GM21825 (cell line): Measurements from ENCODE around the gene CR1.
"Not testable (repeated sequence)": the region's sequence is repeated elsewhere in the genome, so short reads cannot be mapped to it uniquely, and the experiment has no call there.

ENCODE experiments used
- ATAC-seq: cut with Tn5 transposase; IDR thresholded peaks from one replicate; pipeline ENCODE4 v1.9.1; 2021; ENCODE audit warnings: mild to moderate bottlenecking, moderate library complexity; ENCODE audit not compliant: unreplicated experiment

Gene CR1

DNA sequence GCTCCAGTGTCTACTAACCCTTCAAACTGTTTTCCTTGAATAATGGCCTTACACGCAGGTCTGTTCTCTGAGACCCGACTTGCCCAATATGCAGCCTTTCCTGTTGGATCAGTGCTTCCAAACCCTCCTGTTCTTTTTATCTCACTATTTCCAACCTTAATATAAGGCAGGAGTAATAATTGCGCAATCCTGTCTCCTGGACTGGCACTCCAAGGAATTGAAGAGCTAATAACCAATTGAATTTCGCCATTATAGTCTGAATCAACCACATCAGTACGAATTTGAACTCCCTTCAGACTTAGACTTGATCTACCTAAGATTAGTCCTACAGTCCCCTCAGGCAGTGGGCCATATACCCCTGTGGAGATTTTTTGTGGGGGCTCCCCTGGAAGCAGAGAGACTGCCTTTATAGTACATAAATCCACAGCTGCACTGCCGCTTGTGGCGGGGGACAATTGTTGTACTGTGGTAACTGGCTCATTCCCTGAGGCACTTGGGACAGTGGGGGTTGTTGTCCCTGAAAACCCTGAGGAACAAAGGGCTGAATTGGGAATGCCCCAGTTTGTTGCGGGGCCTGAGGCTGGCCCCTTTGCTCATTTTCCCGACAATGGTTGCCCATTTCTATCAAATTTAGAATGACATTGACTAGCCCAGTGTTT lies 142.7 kb downstream of the CR1 start:
- not testable (repeated sequence) for ATAC-seq

DNA sequence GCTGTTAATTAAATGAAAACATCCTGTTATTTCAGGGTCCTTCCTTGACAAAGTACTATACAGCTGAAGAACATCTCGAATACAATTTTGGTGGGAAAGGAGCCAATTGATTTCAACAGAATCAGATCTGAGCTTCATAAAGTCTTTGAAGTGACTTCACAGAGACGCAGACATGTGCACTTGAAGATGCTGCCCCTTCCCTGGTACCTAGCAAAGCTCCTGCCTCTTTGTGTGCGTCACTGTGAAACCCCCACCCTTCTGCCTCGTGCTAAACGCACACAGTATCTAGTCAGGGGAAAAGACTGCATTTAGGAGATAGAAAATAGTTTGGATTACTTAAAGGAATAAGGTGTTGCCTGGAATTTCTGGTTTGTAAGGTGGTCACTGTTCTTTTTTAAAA lies 143.4 kb downstream of the CR1 start:
- ATAC-seq: not testable (repeated sequence)

DNA sequence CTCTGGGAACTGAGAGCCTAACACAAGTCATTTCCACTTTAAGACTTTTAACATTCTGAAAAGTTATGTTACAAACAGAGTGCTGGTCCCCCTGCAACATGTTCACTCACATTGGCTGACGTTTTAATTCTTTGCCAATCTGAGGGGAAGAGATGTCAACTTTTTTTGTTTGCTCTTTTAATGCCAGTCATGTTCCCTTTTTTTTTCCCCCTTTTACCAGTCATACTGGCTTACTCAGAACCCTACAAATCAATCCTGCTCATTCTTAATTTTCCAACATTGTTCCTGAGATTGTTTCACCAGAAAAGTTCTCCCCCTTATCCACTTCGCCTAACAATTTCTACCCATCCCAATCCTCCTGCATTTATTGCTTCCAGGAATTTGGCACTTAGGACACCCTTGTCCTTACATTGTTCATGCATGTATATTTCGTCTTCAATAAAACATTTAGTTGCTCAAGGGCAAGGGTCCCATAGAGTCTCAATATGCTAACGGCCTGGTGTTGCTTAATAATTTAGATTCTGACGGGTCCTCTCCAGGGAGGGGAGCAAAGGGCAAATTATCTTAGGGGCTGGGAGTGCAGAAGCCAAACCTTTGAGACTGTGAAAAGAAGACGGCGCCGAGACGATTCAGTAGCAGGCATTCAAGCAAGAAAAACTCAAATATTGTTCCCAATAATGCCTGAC lies 148.4 kb downstream of the CR1 start:
- no peak for ATAC-seq

DNA sequence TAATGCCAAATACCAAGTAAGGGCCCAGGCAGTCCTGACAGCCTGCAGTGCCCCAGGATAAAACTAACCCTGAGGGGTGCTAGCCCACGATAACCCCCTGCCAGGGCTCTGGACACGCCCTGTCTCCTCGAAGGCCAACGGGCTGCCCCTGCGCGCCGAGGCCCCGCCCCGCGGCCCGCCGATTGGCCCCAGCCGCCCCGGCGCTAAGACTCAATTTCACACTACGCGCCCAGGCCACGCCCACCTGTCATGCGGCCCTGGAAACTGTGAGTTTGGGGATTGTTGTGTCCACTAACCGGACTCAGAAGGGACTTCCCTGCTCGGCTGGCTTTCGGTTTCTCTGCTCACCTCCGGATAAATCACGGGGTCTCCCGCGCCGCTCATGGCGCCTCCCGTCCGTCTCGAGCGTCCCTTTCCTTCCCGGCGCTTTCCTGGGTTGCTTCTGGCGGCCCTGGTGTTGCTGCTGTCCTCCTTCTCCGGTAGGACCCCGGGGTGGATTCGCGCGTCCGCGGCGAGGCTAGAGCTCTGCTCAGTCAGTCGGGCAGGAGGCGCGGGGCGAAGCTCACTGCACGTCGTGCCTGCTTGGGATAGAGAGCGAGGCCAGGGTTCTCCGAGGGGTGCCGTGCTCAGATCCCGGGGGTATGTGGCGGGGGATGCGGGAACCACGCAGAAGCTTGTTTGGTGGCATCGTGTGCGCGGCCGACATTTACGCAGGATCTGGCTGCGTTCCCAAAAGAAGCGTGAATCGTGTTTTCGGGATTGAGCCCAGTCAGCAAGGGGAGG lies 149.1 kb downstream of the CR1 start, which contains the start of gene CR1L:
Gene CR1L (plus strand): TSS at position 282 of the 783 bp plus-strand sequence. CDS start 101 bp downstream, at position 383.
- peak; percentile 87 for ATAC-seq

DNA sequence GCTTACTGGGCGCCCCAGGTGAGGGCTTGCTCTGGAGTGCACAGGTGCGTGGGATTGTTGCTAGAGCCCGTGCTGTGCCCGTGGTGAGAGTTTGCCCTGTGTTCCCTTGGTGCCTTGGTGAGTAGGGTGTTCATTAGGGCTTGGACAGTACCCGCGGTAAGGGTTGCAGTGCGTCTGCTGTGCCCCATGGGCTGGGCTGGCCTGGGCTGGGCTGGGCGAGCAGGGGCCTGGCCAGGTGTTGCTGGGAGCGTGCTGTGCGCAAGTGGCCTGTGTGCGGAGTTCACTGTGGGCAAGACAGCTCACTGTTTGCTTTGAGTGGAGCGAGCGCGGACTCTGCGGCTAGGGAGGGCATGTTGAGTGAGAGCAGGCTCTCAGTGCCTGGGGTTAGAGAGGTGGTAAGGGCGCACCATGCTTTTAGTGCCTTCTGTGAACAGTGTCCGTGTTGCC lies 149.7 kb downstream of the CR1 start:
- ATAC-seq: no peak

DNA sequence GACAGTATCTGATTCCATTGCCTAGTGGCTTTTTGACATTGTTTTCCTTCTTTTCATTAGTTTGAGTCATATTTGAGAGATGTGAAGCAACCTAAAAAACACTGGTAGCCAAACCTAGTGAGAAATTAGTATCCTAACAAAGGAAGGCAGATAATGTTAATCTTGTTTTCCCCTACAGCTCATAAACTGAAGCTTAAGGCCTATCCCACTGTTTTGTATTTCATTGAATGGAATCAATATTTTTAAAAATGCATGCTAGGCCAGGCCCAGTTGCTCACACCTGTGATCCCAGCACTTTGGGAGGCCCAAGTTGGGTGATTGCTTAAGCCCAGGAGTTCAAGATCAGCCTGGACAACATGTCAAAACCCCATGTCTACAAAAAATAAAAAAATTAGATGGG lies 150.2 kb downstream of the CR1 start:
- ATAC-seq: no peak

DNA sequence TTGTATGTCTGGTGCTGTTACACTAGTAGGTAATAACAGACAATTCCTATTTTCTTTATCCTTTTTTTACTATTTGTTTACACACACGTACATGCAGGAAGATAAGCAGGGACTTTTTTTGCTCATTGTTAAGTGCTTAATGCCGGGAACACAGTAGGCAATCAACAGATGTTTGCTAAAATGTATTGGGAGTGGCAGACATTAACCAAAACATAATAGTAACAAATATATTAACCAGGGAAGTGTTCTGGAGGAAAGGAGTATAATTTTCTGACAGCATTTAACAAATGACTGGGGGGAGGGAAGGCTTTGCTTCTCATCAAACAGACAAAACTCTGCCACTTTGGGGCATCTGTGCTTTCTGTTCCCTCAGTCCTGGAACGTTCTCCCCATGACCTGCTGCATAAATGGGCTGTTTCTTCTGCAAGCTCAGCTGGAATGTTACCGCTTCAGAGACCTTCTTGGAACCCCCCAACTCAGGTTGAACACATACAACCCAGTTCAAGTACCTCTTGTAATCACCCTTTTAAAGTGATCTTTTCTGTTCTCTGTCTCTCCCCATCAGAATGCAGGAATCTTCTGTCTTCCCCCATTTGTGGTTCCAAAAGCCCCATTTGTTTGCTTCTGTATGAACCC lies 151.1 kb downstream of the CR1 start:
- ATAC-seq: no peak

DNA sequence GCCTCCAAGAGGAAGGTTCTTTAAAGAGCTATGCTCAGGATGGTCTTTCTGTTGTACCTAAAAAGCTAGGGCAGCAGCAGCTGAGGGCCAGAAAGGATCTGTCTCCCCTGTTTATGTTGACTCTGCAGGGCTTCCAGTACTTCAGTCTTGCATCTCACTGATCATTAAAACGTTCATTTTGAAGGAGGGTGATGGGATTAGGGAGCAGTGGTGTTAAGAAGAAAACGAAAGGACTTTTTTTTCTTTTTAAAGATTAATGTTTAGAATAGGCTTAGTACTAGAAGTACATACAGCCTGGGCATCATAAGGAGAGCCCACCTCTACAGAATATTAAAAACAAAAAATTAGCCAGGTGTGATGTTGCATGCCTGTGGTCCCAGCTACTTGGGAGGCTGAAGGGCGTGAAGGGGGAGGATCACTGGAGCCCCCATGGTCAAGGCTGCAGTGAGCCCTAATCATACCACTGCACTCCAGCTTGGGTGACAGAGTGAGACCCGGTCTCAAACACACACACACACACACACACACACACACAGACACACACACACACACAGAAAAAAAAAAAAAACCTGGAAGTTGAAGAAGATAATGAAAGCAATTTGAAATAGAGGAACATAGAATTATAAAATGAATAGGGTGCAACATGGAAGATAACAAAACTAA lies 151.8 kb downstream of the CR1 start:
- ATAC-seq: no peak

DNA sequence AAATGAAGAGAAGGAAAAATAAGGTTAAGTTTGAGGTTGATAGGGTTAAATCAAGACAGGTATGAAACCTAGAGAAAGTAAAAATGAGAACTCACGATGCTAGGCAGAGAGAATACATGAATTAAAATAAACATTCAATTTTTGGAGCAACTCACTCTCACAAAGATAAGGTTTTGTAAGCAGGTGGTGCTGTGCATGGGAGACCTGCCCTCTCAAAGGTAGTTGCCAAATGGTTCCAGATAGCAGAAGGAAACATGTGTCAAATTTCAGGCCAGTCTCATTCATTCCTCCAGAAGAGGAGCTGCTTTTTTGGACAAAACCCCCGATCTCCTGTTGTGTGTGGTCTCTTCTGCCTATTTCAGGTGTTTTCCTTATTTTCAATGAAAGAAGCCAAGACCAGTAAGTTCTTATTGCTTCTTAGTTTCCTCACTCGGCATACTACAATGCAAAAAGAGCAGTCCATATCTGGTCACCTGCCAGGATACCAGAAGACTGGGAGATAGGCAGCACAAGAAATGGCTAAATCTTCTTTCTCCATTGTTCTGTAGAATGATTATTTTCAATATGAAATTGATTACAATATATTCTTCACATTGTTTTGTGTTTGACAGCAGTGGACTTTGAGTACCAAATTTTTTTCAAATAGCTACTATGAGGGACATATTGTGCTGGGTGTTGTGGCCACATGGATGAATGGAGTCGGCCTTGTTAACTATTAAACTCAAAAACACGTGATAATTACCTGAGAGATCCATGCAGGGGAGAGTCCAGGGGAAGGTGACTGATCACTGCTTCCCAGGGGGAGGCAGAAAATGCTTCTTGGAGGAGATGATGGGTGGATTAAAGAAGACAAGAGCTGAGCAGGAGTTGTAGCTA lies 152.6 kb downstream of the CR1 start:
- no peak for ATAC-seq

DNA sequence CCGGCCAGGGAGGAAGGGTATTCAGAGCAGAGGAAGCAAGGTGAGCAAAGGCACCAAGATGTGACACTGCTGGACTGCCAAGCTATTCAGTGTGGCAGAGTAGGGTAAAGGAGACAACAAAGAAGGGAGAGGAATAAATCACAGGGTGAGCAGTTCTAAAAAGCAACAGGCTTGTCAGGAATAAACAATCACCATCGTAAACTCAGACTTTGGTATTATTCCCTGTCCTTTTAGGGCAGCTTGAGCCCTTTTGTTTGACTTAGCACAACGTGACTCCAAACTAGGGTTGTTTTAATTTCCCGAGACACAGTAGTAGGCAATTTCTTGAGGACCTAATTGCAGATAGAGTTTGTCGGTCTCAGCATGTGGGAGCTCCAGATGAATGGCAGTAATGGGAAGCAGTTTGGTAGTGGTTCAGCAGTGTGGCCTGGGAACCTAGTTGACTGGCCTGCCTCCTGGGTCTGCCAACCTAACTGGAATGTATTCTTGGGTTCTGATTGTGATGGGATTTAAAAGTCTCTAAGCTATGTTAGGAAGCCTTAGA lies 153.3 kb downstream of the CR1 start:
- ATAC-seq: no peak

DNA sequence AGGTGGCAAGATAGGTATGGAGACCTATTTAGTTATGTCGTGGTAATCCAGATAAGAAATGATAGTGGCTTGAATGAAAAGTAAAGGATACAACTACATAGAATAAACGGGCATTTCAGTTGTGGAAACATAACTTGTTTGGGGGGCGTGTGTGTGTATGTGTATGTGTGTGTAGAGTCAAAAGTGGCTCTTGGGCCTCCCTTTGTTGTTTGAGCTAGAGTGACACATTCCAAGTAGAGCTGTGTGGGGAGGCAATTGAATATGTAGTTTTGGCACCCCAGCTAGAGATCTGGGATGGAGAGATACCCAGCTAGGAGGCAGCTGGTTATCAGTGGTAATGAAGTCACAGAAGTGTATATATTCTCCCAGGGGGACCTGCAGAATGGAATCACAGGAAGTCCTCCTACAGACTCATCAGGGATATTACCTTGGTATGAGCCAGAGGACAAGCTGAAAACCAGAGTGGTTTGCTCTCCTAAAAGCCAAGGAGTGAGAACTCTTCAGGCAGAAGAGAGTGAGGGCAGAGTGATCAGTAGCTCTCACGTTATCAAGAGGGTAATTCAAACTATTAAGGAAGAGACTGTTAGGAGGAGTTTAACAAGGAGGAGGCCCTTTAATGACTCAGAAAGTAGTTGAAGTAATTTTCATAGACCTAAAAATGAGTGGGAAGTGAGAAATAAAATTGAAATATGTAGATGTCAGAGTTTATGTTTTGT lies 154.1 kb downstream of the CR1 start:
- ATAC-seq: no peak

DNA sequence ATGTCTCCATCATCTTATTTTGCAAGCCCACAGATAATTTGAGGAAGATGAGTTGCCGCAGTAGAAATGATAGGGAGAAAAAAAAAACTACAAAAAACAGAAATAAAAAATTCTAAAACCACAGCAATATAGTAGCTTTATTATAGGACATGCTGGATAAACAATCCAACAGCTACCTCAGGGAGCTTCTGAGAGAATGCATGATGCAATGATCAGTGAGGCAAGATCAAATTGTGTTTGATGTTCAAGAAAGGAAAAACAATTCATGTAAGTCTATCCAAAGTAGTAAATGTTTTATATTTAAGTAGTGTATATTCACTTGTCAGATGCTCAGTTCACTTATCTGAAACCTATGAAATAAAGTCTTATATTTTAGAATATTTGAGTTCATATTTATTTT lies 155.6 kb downstream of the CR1 start:
- ATAC-seq: no peak

DNA sequence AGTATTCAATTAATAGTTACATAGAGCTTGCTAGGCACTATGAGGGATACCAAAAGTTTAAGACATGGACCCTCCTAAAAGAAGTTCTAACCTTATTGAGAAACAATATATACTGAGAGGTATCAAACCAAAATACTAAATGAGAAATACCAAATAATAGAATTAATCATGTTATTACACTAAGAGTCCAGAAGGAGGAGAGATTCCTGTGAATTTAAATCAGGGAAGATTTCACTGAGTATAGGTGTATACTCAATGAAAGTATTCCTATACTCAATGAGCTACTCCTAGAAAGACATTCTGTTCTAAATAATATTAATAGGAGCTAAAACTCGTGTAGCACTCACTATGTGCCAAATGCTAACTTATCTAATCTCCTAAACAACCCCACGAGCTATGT lies 158.4 kb downstream of the CR1 start:
- ATAC-seq: no peak

DNA sequence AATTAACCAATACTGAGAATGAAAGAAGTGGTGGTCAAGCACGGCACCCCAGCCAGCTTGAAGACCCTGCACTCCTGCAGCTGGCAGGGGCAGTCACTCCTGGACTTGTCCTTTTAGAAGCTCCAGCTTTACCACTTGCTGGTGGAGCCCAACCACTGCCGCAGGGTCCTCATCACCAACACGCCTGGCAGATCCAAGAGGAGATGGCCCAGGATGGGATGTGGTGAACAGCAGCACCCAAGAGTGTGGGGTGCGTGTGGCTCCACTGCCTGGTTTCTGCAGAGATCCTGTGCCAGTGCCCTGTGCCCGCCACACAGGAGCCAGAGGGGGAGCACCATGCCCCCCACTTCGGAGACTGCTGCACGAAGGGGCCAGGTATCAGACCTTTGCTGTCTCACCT lies 162.5 kb downstream of the CR1 start:
- ATAC-seq: no peak

DNA sequence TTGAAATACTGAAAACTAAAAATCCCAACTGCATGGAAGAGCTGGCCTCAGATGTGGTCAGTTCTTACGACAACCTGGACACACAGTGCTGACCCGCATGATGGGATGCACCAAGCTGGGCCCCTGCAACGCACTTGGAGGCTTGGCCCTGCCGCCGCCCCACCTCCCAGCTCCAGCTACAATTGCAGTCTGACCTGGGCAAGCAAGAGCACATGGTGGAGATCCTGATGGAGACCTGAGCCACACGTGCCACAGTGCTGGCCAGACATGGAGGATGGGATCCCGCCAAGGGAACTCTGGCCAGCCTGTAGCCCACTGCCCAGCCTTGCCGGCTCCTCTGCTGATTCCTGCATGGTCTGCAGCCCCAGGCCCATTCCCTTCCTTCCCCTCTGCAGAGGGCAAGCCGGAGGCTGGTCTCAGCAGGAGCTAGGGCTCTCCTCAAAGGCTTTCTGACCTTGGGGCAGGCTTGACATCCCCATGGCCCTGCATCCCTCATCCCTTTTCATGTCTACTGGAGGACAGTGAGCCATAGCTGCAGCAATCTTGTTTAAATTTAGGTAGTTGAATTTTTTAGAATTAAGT lies 163.0 kb downstream of the CR1 start:
- no peak for ATAC-seq

DNA sequence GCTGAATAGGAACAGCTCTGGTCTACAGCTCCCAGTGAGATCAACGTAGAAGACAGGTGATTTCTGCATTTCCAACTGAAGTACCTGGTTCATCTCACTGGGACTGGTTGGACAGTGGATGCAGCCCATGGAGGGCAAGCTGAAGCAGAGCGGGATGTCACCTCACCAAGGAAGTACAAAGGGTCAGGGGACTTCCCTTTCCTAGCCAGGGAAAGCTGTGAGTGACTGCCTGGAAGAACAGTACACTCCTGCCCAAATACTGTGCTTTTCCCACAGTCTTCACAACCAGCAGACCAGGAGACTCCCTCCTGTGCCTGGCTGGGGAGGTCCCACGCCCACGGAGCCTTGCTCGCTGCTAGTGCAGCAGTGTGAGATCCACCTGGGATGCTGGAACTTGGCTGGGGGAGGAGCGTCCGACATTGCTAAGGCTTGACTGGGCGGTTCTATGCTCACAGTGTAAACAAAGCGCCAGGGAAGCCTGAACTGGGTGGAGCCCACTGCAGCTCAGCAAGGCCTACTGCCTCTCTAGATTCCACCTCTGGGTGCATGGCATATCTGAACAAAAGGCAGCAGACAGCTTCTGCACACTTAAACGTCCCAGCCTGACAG lies 163.7 kb downstream of the CR1 start:
- ATAC-seq: no peak

DNA sequence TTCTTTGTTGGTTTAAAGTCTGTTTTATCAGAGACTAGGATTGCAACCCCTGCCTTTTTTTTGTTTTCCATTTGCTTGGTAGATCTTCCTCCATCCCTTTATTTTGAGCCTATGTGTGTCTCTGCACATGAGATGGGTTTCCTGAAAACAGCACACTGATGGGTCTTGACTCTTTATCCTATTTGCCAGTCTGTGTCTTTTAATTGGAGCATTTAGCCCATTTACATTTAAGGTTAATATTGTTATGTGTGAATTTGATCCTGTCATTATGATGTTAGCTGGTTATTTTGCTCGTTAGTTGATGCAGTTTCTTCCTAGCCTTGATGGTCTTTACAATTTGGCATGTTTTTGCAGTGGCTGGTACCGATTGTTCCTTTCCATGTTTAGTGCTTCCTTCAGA lies 165.5 kb downstream of the CR1 start:
- ATAC-seq: not testable (repeated sequence)

DNA sequence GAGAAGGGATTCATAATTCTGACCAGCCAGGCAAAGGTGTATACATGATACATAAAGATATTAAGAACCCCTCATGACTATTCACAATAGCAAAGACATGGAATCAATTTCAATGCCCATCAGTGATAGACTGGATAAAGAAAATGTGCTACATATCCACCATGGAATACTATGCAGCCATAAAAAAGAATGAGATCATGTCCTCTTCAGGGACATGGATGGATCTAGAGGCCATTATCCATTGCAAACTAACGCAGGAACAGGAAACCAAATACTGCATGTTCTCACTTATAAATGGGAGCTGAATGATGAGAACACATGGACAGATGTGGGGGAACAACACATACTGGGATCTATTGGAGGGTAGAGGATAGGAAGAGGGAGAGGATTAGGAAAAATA lies 170.4 kb downstream of the CR1 start:
- ATAC-seq: no peak
